Retinal pigment epithelial cell (primary cell): ENCODE data around the gene CDK14.

ENCODE experiments used
- DNase-seq: peaks from one replicate; pipeline ENCODE4 v3.0.0-alpha.2; 2010; ENCODE audit warnings: low read depth
- H3K4me3 ChIP-seq: 2 replicates; pipeline ENCODE4 v1.5.1; 2011; ENCODE audit warnings: mild to moderate bottlenecking, low read length, control low read depth, moderate library complexity
- CTCF ChIP-seq: conservative IDR thresholded peaks from 2 replicates; pipeline ENCODE4 v1.5.1; 2011; ENCODE audit warnings: low read depth, low read length, control low read depth, inconsistent platforms

Gene CDK14

GRCh38 chr7:90853205-90853604, 257.1 kb downstream of the CDK14 start:
- no peak for TF ChIP-seq CTCF
- no peak for DNase-seq
- H3K4me3 ChIP-seq, result no peak overlapping the region

DNA sequence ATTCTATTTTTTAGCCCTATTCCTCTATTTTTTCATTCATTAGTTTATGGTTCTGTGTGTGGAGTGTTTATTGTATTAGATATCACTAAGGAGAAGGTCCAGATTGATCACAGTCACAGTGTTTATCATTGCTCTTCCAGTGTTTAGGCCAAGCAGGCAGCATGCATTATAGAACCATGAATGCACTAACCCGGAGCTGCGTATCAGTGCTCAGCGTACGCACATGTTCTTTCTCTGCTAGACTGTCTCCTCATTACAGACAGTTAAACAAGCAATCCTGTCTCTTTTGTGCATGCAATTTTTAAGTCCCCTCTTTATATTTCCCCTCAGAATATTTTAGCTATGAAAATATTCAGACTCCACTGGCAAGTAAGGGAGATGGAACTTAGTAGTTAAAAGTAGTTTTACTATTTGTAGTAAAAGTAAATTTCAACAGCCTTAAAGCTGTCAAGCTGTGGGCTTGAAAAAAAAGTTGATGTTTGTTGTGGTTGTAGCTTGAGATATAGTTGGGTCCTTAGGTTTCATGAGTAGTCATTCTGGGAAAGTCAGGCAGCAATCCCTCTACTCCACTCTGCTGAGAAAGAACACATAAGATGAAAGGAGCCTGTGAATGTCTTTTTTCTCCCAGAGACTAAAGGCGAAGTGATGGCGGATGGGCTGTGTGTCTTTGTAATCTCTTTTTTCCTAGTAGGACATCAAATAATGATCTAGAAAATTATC, 260.4 kb downstream of the CDK14 start:
- no peak for DNase-seq
- no peak for TF ChIP-seq CTCF
- H3K4me3 ChIP-seq, result no peak overlapping the region

DNA sequence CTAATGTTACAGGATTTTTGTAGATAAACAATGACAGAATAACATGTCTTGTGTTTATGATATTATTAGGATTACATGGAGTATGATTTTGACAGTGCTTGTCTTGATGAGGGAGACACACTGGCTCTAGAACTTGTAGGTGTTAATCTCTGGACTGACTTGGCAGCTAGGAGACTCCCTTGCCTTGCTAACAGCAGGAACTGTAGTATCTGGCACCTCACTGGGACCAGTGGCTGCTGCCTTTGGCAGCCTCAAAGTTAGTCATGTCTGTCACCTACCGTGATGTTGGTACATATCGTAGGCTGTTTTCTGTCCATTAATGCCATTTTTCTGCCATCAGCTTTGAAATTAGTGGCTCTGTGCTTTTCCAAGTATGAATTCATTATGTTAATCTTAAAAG, 261.5 kb downstream of the CDK14 start:
- no peak for TF ChIP-seq CTCF
- no peak overlapping the region for H3K4me3 ChIP-seq
- no peak for DNase-seq

DNA sequence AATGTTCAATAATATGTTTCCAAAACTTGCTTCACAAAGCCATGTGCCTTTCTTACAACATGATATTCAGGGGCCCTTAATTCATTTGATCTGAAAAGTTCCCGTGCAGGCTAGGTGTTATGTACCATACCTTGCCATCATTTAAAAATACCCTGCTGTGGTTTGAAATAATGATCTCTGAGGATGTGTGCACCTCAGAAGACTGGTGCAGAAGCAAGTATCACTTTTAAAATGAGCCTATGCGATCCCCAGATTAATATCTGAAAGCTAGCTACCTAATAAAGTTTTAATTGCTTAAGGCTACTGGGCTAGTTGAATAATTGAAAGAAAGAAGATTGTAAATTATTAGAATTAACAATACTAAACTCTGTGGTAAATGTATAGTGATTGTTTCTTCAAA, 262.4 kb downstream of the CDK14 start:
- TF ChIP-seq CTCF, result no peak

GRCh38 chr7:90859521-90859920, 263.4 kb downstream of the CDK14 start:
- DNase-seq, result no peak
- TF ChIP-seq CTCF, result no peak
- H3K4me3 ChIP-seq, result no peak overlapping the region

More for the DNA sequence above, 262.4 kb downstream of the CDK14 start:
- no peak for DNase-seq
- no peak overlapping the region for H3K4me3 ChIP-seq

GRCh38 chr7:90864088-90864487, 268.0 kb downstream of the CDK14 start:
- no peak for DNase-seq
- H3K4me3 ChIP-seq, result no peak overlapping the region
- TF ChIP-seq CTCF, result no peak

DNA sequence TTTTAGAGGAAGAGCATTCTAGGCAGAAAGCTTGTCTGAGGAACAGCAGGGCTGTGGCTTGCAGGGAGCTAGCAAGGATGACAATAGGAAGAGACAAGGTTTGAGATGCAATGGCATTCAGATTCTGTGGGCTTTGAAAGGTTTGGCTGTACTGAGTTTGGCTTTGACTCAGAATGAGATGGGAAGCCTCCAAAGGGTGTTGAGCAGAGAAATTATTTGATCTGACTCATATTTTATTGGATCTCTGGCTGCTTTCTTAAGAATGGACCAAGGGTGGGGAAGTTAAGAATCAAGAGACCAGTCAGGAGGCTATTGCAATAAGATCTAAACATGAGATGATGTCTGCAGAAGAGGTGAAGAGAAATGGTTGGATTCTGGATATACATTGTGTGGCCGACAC, 273.2 kb downstream of the CDK14 start:
- no peak for TF ChIP-seq CTCF

More for the DNA sequence above, 273.2 kb downstream of the CDK14 start:
- H3K4me3 ChIP-seq, result no peak overlapping the region
- DNase-seq, result no peak
